GM23338 (cell line): ENCODE data around the gene HSD17B1. TPM values are rescaled to one million over a fixed set of nuclear protein-coding genes. Genes with fewer than 3 reads are reported as not detected.

Experiments
- ATAC-seq: fragments of 200-7000 bp; cut with Tn5 transposase; 3 replicates; pipeline ENCODE4 v1.9.1; 2020
- DNase-seq: peaks from one replicate; pipeline ENCODE4 v3.0.0-alpha.2; 2015; ENCODE audit warnings: low spot score
- H2AFZ ChIP-seq: fragments of 200-600 bp; sonication (generic); 2 replicates; pipeline ENCODE4 v1.8.0; 2016; ENCODE audit warnings: antibody characterized with exemption, mild to moderate bottlenecking, moderate library complexity
- H3F3A ChIP-seq: fragments of 200-600 bp; sonication (generic); replicated peaks from 2 replicates; pipeline ENCODE4 v1.8.0; 2017; ENCODE audit warnings: antibody characterized with exemption, mixed run types, low read depth
- H3K27ac ChIP-seq: fragments of 200-600 bp; sonication (generic); 2 replicates; pipeline ENCODE4 v1.6.1; 2016; ENCODE audit warnings: low read depth
- H3K27me3 ChIP-seq: fragments of 200-600 bp; sonication (generic); 2 replicates; pipeline ENCODE4 v1.8.0; 2016; ENCODE audit warnings: mild to moderate bottlenecking, mixed run types, moderate library complexity; ENCODE audit not compliant: insufficient read depth
- H3K36me3 ChIP-seq: fragments of 200-600 bp; sonication (generic); 2 replicates; pipeline ENCODE4 v1.8.0; 2016; ENCODE audit warnings: mild to moderate bottlenecking; ENCODE audit not compliant: insufficient read depth
- H3K4me1 ChIP-seq: fragments of 200-600 bp; sonication (generic); 2 replicates; pipeline ENCODE4 v1.8.0; 2016; ENCODE audit warnings: mild to moderate bottlenecking, moderate library complexity; ENCODE audit not compliant: insufficient read depth
- H3K4me2 ChIP-seq: fragments of 200-600 bp; sonication (generic); 2 replicates; pipeline ENCODE4 v1.7.1; 2017; ENCODE audit warnings: mixed run types
- H3K4me3 ChIP-seq: fragments of 200-600 bp; sonication (generic); 2 replicates; pipeline ENCODE4 v1.6.1; 2016; ENCODE audit warnings: mixed run types
- H3K79me2 ChIP-seq: fragments of 200-600 bp; sonication (generic); replicated peaks from 2 replicates; pipeline ENCODE4 v1.8.0; 2017; ENCODE audit warnings: mild to moderate bottlenecking; ENCODE audit not compliant: insufficient read depth
- H3K9me2 ChIP-seq: fragments of 200-600 bp; sonication (generic); 2 replicates; pipeline ENCODE4 v1.8.0; 2017; ENCODE audit not compliant: insufficient read depth
- H4K20me1 ChIP-seq: fragments of 200-600 bp; sonication (generic); replicated peaks from 2 replicates; pipeline ENCODE4 v1.8.0; 2017; ENCODE audit warnings: mild to moderate bottlenecking; ENCODE audit not compliant: insufficient read depth
- H3K27ac Mint-ChIP-seq: 2 replicates; pipeline ENCODE4 v1.8.0; 2020; ENCODE audit warnings: inconsistent platforms, mild to moderate bottlenecking, moderate library complexity, mixed read lengths
- H3K27me3 Mint-ChIP-seq: 3 replicates; pipeline ENCODE4 v1.8.0; 2022; ENCODE audit warnings: low read depth, mild to moderate bottlenecking, moderate library complexity, mixed read lengths, inconsistent platforms; ENCODE audit not compliant: insufficient read depth, poor library complexity
- H3K36me3 Mint-ChIP-seq: 3 replicates; pipeline ENCODE4 v1.8.0; 2021; ENCODE audit warnings: low read depth, mild to moderate bottlenecking, inconsistent platforms, moderate library complexity, mixed read lengths
- H3K4me1 Mint-ChIP-seq: 3 replicates; pipeline ENCODE4 v1.8.0; 2020; ENCODE audit warnings: mild to moderate bottlenecking, inconsistent platforms, mixed read lengths
- H3K4me3 Mint-ChIP-seq: 3 replicates; pipeline ENCODE4 v1.8.0; 2021; ENCODE audit warnings: moderate library complexity, mild to moderate bottlenecking, inconsistent platforms, mixed read lengths
- H3K9me3 Mint-ChIP-seq: 3 replicates; pipeline ENCODE4 v1.8.0; 2020; ENCODE audit warnings: moderate library complexity, mild to moderate bottlenecking, inconsistent platforms, mixed read lengths
- EZH2 ChIP-seq: fragments of 200-600 bp; sonication (generic); IDR thresholded peaks from one replicate; pipeline ENCODE4 v1.8.0; 2017; ENCODE audit warnings: antibody characterized with exemption, mild to moderate bottlenecking, low read depth; ENCODE audit not compliant: unreplicated experiment
- EZH2phosphoT487 ChIP-seq: fragments of 200-600 bp; sonication (generic); IDR thresholded peaks from one replicate; pipeline ENCODE4 v1.8.1; 2018; ENCODE audit warnings: antibody characterized with exemption; ENCODE audit not compliant: unreplicated experiment
- JUNB ChIP-seq: IDR thresholded peaks from one replicate; pipeline ENCODE4 v1.6.1; 2016; ENCODE audit warnings: antibody characterized with exemption; ENCODE audit not compliant: unreplicated experiment
- STAT1 ChIP-seq: IDR thresholded peaks from one replicate; pipeline ENCODE4 v1.6.1; 2016; ENCODE audit warnings: antibody characterized with exemption; ENCODE audit not compliant: unreplicated experiment
- ZNF114 ChIP-seq: fragments of 250-450 bp; sonication (Bioruptor Pico); IDR thresholded peaks from 2 replicates; pipeline ENCODE4 v1.5.0; 2020; ENCODE audit warnings: mild to moderate bottlenecking, moderate library complexity
- ZNF331 ChIP-seq: fragments of 250-450 bp; sonication (Bioruptor Pico); IDR thresholded peaks from 2 replicates; pipeline ENCODE4 v1.5.0; 2020; ENCODE audit warnings: low read depth, mild to moderate bottlenecking, moderate library complexity
- ZNF462 ChIP-seq: fragments of 250-450 bp; sonication (Bioruptor Pico); IDR thresholded peaks from 2 replicates; pipeline ENCODE4 v1.5.0; 2020; ENCODE audit warnings: mild to moderate bottlenecking, moderate library complexity
- polyA plus RNA-seq: library from polyadenylated mRNA; unstranded; fragments of >200 nt; fragmentation: Nextera tagmentation; extraction: Ambion mirVana; gene quantifications from 2 replicates; pipeline ENCODE4 v1.2.1, GENCODE V29; 2016
- total RNA-seq: library from RNA; depleted of rRNA; stranded (reverse); fragments of >200 nt; shearing (Covaris generic); gene quantifications from 2 replicates; pipeline ENCODE4 v1.2.3, GENCODE V29; 2014

HSD17B1 gene
- total and polyA plus RNA-seq, 2 experiments from 2014 or later: 0.97 to 1.7 TPM

DNA sequence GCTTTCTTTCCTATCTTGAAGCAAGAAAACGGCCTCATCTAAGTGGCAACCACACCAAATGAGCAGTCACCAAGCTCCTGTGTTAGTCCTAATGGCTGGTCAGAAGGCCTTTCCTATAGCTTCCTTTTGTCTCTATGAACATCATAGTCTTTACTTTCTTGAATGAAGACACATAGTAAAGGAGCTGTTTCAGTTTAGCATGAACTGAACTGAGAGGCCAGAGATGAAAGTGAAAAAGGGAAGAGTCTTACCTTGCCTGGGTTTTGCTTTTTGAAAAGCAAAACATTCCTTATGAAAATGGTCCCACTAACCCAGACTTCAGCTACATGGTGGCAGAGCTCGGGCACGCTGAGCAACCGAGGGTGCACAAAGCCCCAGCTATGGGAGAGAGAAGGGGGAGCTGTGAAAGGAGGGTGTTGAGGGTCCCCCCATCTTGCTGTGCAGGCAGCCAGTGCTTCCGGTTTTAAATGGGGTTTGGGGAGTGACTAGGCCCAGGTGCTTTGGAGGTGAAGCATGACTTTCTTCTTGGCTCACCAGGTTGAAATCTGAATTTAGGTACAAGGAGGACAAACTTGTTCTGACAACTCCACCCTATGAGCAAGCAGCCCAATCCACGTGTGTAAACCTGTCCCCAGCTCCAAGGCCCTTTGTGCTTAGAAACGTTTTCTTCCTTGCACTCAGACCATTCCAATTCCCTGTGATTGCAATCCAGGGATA is 33.9 kb downstream of the HSD17B1 start (continued):
- TF ChIP-seq ZNF462 (CRISPR knock-in tag) (no peak), JUNB (no peak), EZH2phosphoT487 (no peak)

DNA sequence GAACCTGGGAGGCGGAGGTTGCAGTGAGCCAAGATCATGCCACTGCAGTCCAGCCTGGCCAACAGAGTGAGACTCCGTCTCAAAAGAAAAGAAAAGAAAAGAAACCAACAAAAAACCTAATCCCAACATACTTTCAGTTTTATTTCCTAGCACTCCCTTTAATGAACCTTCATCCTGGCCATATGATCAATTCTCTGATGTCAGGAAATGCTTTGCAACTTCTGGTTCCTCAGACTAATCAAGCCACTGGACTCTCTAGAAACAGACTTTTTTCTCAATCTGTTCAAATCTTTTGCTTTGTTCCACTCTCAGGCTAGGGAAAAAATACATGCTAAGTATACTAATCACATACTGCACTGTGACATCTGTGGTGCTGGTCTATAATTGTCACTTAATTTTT is 38.2 kb downstream of the HSD17B1 start:
- DNase-seq: no peak
- H3K36me3 Mint-ChIP-seq: peaks cover 32% of the 10 kb centered on the region
- no peaks in the 10 kb centered on the region for H3K9me2 ChIP-seq
- TF ChIP-seq JUNB (no peak), ZNF114 (no peak), ZNF462 (CRISPR knock-in tag) (no peak), STAT1 (no peak), ZNF331 (CRISPR knock-in tag) (no peak), EZH2 (no peak)

More for the DNA sequence above, 38.2 kb downstream of the HSD17B1 start:
- no peak overlapping the region for H3K27ac Mint-ChIP-seq
- Histone ChIP-seq H3K36me3 (peaks cover 10% of the 10 kb centered on the region), H3K4me1 (no peaks in the 10 kb centered on the region), H2AFZ (no peak overlapping the region), H3K4me2 (no peak overlapping the region), H4K20me1 (0 out of 2 replicates have a peak, but pooled peaks cover 4% of the 10 kb centered on the region), H3K79me2 (peaks cover 4% of the 10 kb centered on the region; the same call in 1 of the 2 replicates), H3F3A (no peaks in the 10 kb centered on the region), H3K4me3 (no peak overlapping the region), H3K27me3 (no peaks in the 10 kb centered on the region), H3K27ac (no peak overlapping the region)
- H3K4me3 Mint-ChIP-seq: no peak overlapping the region
- H3K9me3 Mint-ChIP-seq: no peaks in the 10 kb centered on the region
- peaks cover 5% of the 10 kb centered on the region for H3K27me3 Mint-ChIP-seq
- no peaks in the 10 kb centered on the region for H3K4me1 Mint-ChIP-seq
- ATAC-seq: no peak
